Vagina (tissue), 2 donors: ENCODE measurements around the gene HSD17B8. TPM values are rescaled to one million over a fixed set of nuclear protein-coding genes. Genes with fewer than 3 reads are reported as not detected.

Experiments used
- DNase-seq, 2 donors: peaks; one replicate each; pipeline ENCODE4 v3.0.0-alpha.2; 2017; ENCODE audit errors: extremely low spot score in 2 of 2
- H3K27ac ChIP-seq: fragments of 200-600 bp; sonication (generic); one replicate; pipeline ENCODE4 v1.5.1; 2019
- H3K27me3 ChIP-seq: fragments of 200-600 bp; sonication (generic); one replicate; pipeline ENCODE4 v1.5.1; 2019
- H3K36me3 ChIP-seq, 2 donors: fragments of 200-600 bp; sonication (generic); one replicate each; pipeline ENCODE4 v1.5.1; 2017 to 2019
- H3K4me1 ChIP-seq: fragments of 200-600 bp; sonication (generic); one replicate; pipeline ENCODE4 v1.5.1; 2019
- H3K4me3 ChIP-seq, 2 donors: fragments of 200-600 bp; sonication (generic); 1 replicate in 1 of 2; 2 replicates in 1 of 2; pipeline ENCODE4 v1.5.1; 2016 to 2019
- H3K9me3 ChIP-seq: fragments of 200-600 bp; sonication (generic); one replicate; pipeline ENCODE4 v1.5.1; 2019
- POLR2A ChIP-seq, 2 donors: fragments of 450-650 bp; IDR thresholded peaks; one replicate each; pipeline ENCODE4 v1.6.1; 2017; ENCODE audit warnings: antibody characterized with exemption in 2 of 2, mild to moderate bottlenecking in 2 of 2, moderate library complexity in 2 of 2
- POLR2AphosphoS5 ChIP-seq, 2 donors: sonication (generic); formaldehyde crosslinking; IDR thresholded peaks; one replicate each; pipeline ENCODE4 v1.9.0; 2017; ENCODE audit warnings: antibody characterized with exemption in 2 of 2, mild to moderate bottlenecking in 2 of 2, low read depth in 1 of 2; ENCODE audit not compliant: insufficient read depth in 1 of 2
- intact Hi-C: fragments of 100-400 bp; cut with DNase I; formaldehyde crosslinking; loops from one replicate; pipeline ENCODE4 v1.15.1; 2023
- total RNA-seq: library from RNA; depleted of rRNA; stranded (reverse); fragments of >200 nt; gene quantifications from one replicate; pipeline ENCODE4 v1.2.3, GENCODE V29; 2016
- TF ChIP-seq, protein P1 (sequence below), 3 experiments: fragments of 450-650 bp in 2 of 3; fragments of 200-600 bp in 1 of 3; sonication (generic) in 1 of 3; IDR thresholded peaks; one replicate each; pipeline ENCODE4 v1.5.1; 2017 to 2019; ENCODE audit warnings: antibody characterized with exemption in 3 of 3, mild to moderate bottlenecking in 2 of 3, moderate library complexity in 2 of 3

The HSD17B8 gene
- total RNA-seq, 1 donor from 2014 or later: 17.7 TPM

DNA sequence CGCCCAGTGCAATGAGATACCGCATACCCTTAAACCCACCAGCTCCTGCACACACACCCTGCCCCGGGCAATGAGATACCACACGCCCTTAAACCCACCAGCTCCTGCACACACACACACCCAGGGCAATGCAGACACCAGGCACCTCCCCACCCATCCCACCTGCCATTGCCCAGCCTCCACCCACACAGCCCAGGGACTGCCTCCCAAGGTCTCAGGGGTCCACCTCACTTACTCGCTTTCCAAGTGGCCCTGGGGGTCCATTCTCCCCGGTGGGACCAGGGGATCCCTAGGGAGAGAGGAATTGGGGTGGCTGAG, 36.2 kb upstream of the HSD17B8 start:
- Histone ChIP-seq H3K27me3 (no peaks in the 10 kb centered on the region), H3K9me3 (no peaks in the 10 kb centered on the region), H3K27ac (no peak overlapping the region), H3K4me3 (no peak overlapping the region), H3K36me3 (no peaks in the 10 kb centered on the region), H3K4me1 (no peaks in the 10 kb centered on the region)
- DNase-seq: no peak
- intact Hi-C loops: loop anchor here (10.0 kb wide), 1 partner anchor 283 kb away; no protein-coding TSS in a partner anchor
- no peak for TF ChIP-seq POLR2A (IDR thresholded peaks at IDR 0.05)
- TF ChIP-seq, protein P1, sequence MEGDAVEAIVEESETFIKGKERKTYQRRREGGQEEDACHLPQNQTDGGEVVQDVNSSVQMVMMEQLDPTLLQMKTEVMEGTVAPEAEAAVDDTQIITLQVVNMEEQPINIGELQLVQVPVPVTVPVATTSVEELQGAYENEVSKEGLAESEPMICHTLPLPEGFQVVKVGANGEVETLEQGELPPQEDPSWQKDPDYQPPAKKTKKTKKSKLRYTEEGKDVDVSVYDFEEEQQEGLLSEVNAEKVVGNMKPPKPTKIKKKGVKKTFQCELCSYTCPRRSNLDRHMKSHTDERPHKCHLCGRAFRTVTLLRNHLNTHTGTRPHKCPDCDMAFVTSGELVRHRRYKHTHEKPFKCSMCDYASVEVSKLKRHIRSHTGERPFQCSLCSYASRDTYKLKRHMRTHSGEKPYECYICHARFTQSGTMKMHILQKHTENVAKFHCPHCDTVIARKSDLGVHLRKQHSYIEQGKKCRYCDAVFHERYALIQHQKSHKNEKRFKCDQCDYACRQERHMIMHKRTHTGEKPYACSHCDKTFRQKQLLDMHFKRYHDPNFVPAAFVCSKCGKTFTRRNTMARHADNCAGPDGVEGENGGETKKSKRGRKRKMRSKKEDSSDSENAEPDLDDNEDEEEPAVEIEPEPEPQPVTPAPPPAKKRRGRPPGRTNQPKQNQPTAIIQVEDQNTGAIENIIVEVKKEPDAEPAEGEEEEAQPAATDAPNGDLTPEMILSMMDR (IDR thresholded peaks at IDR 0.05): no peak
- no peak for TF ChIP-seq POLR2AphosphoS5 (IDR thresholded peaks at IDR 0.05; ENCODE audit: insufficient read depth in 1 of 2, low read depth in 1 of 2)

DNA sequence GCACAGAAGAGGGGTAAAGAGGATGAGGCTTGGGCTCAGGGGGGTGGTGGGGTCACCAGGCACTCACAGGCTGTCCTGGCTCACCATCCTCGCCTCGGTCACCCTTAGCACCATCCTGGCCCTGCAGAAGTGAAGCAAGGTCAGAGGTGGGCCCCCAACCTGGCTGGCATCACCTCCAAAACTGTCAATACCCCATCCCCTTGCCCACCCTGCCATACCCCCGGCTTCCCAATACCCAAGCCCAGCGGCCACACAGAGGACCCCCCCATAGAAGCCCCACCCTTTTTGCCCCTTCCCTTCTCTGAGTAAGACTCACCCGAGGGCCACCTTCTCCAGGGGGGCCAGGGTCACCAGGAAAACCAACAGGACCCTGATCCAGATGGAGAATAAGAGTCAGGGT, 35.8 kb upstream of the HSD17B8 start:
- DNase-seq: no peak
- intact Hi-C loops: loop anchor here (10.0 kb wide), 1 partner anchor 284 kb away; no protein-coding TSS in a partner anchor
- no peak overlapping the region for H3K4me3 ChIP-seq
- H3K27ac ChIP-seq: no peak overlapping the region
- H3K27me3 ChIP-seq: no peaks in the 10 kb centered on the region
- H3K9me3 ChIP-seq: no peaks in the 10 kb centered on the region
- no peaks in the 10 kb centered on the region for H3K36me3 ChIP-seq
- H3K4me1 ChIP-seq: no peaks in the 10 kb centered on the region
- TF ChIP-seq, protein P1 (IDR thresholded peaks at IDR 0.05): no peak
- no peak for TF ChIP-seq POLR2AphosphoS5 (IDR thresholded peaks at IDR 0.05; ENCODE audit: insufficient read depth in 1 of 2, low read depth in 1 of 2)
- no peak for TF ChIP-seq POLR2A (IDR thresholded peaks at IDR 0.05)

DNA sequence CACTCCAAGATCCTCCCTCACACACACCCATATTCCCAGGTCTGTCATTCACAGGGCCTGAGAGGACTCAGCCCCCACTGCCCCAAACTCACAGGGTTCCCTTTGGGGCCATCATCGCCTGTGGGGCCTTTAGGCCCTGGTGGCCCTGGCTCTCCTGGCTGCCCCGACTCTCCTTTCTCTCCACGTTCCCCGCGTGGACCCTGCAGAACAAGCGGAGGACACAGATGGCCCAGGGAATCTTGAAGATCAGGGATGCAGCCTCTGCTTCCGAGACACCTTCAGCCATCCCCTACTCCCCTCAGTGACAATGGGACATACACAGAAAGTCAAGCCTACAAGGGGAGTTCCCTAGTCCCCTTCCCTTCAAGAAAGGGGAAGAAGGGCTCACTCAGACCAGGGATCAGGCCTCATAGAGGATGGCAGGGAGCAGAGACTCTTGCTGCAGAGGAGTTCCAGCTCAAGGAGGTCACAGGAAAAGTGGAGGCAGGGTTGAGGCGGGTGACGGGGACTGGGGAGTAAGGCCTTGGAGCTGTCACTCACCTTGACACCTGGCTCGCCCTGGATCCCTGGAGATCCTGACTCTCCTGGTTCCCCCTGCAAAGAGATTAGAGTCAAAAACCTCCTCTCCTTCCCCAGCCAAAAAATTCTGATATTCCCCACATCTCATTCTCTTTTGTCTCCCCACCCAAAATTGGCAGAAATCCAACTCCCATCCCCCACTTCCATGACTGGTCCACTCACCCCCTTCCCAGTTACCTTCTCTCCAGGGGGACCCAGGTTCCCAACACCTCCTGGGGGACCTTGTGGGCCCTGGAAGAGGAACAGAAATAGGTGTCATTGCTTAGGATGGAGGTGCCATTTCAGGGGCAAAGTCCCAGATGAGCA, 34.9 kb upstream of the HSD17B8 start:
- no peak for DNase-seq
- Histone ChIP-seq H3K36me3 (no peaks in the 10 kb centered on the region), H3K9me3 (no peaks in the 10 kb centered on the region), H3K4me3 (no peak overlapping the region), H3K27me3 (no peaks in the 10 kb centered on the region), H3K27ac (no peak overlapping the region), H3K4me1 (no peaks in the 10 kb centered on the region)
- intact Hi-C loops: loop anchor here (10.0 kb wide), 1 partner anchor 285 kb away; no protein-coding TSS in a partner anchor
- TF ChIP-seq, protein P1 (IDR thresholded peaks at IDR 0.05): no peak
- TF ChIP-seq POLR2AphosphoS5 (IDR thresholded peaks at IDR 0.05; ENCODE audit: insufficient read depth in 1 of 2, low read depth in 1 of 2) (no peak), POLR2A (IDR thresholded peaks at IDR 0.05) (no peak)

DNA sequence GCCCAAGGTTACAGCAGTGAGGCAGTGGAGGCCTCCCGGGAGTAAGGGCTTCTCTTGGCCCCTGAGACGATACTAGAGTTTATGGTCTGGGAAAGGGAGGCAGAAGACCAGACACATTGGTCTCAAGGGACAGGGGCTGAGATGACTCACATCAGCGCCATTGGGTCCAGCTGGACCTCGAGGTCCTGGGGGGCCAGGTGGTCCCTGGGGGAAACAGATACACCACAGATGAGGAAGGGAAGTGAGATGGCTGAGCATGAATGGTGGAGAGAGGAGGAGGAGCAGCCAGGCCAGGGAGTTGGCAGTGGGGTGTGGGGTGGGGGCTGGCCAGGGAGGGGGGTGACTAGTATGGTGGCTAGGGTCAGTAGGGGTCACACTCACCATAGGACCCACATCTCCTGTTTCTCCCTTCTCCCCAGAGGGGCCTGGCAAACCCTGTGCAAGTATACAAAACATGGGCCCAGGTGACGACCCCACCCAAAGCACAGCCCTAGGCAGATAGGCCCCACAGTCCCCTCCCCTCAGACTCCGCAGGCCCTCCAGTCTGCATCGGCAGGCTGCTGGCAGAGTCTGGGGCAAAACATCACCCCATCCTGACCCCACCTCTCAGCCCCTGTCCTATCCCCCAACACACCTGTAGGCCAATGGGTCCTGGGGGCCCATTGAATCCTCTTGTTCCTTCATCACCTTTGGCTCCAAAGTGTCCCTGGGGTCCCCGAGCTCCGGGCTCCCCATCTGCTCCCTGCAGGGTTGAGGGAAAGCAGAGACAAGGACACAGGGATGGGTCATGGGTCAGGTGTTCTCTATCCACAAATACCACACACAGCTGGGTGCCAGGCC, 34.1 kb upstream of the HSD17B8 start:
- no peak for DNase-seq
- TF ChIP-seq, protein P1 (IDR thresholded peaks at IDR 0.05): no peak
- TF ChIP-seq POLR2A (IDR thresholded peaks at IDR 0.05): no peak
- TF ChIP-seq POLR2AphosphoS5 (IDR thresholded peaks at IDR 0.05; ENCODE audit: insufficient read depth in 1 of 2, low read depth in 1 of 2): no peak
- no peaks in the 10 kb centered on the region for H3K9me3 ChIP-seq
- H3K36me3 ChIP-seq: no peaks in the 10 kb centered on the region
- H3K4me3 ChIP-seq: no peak overlapping the region
- H3K27me3 ChIP-seq: no peaks in the 10 kb centered on the region
- H3K27ac ChIP-seq: no peak overlapping the region
- intact Hi-C loops: no loop called here
- H3K4me1 ChIP-seq: no peaks in the 10 kb centered on the region
